WTC11 (cell line): ENCODE measurements around the gene OSBPL5. TPM values are rescaled to one million over a fixed set of nuclear protein-coding genes. Genes with fewer than 3 reads are reported as not detected.

Experiments used
- ATAC-seq: fragments of 200-7000 bp; cut with Tn5 transposase; 2 replicates; pipeline ENCODE4 v1.10.0; 2021; ENCODE audit warnings: mild to moderate bottlenecking, moderate library complexity
- CTCF ChIA-PET: fragments of 300-600 bp; sonication (Branson Sonifier 250); formaldehyde crosslinking; loops from one replicate; lab custom pipeline; 2021; ENCODE audit warnings: antibody characterized with exemption; lab: Charles Lee
- POLR2A ChIA-PET: fragments of 350-600 bp; sonication (Branson Sonifier 250); formaldehyde crosslinking; loops from one replicate; lab custom pipeline; 2021; ENCODE audit warnings: antibody characterized with exemption; lab: Charles Lee
- DNase-seq: peaks from one replicate; pipeline ENCODE4 v3.0.0; 2021; ENCODE audit warnings: low spot score
- H3K27ac Mint-ChIP-seq: 2 replicates; pipeline ENCODE4 v1.8.0; 2021; ENCODE audit warnings: mixed read lengths
- H3K27me3 Mint-ChIP-seq: 2 replicates; pipeline ENCODE4 v1.8.0; 2021; ENCODE audit warnings: low read depth, mild to moderate bottlenecking, moderate library complexity, mixed read lengths
- H3K36me3 Mint-ChIP-seq: 2 replicates; pipeline ENCODE4 v1.8.0; 2021; ENCODE audit warnings: mixed read lengths
- H3K4me1 Mint-ChIP-seq: 2 replicates; pipeline ENCODE4 v1.8.0; 2022; ENCODE audit warnings: mixed read lengths
- H3K4me3 Mint-ChIP-seq: 2 replicates; pipeline ENCODE4 v1.8.0; 2021; ENCODE audit warnings: mild to moderate bottlenecking, moderate library complexity, mixed read lengths
- H3K9me3 Mint-ChIP-seq: 2 replicates; pipeline ENCODE4 v1.8.0; 2021; ENCODE audit warnings: mixed read lengths
- ATF3 ChIP-seq: sonication (generic); formaldehyde crosslinking; conservative IDR thresholded peaks from 2 replicates; pipeline ENCODE4 v1.8.1; 2022; ENCODE audit warnings: mild to moderate bottlenecking, missing genetic modification reagents
- E2F1 ChIP-seq: sonication (generic); formaldehyde crosslinking; IDR thresholded peaks from 2 replicates; pipeline ENCODE4 v1.8.0; 2022; ENCODE audit warnings: mild to moderate bottlenecking, missing genetic modification reagents
- ELF4 ChIP-seq: sonication (generic); formaldehyde crosslinking; IDR thresholded peaks from 2 replicates; pipeline ENCODE4 v1.8.1; 2022; ENCODE audit warnings: low read depth, mild to moderate bottlenecking, moderate library complexity, missing genetic modification reagents
- ESRRA ChIP-seq: sonication (generic); formaldehyde crosslinking; IDR thresholded peaks from 2 replicates; pipeline ENCODE4 v1.8.1; 2022; ENCODE audit warnings: mild to moderate bottlenecking, missing genetic modification reagents, borderline replicate concordance
- FOXJ3 ChIP-seq: sonication (generic); formaldehyde crosslinking; IDR thresholded peaks from 2 replicates; pipeline ENCODE4 v1.9.0; 2021; ENCODE audit warnings: missing genetic modification reagents, mild to moderate bottlenecking, borderline replicate concordance
- FOXP4 ChIP-seq: sonication (generic); formaldehyde crosslinking; IDR thresholded peaks from 2 replicates; pipeline ENCODE4 v1.8.0; 2022; ENCODE audit warnings: mild to moderate bottlenecking, missing genetic modification reagents
- NR1H2 ChIP-seq: sonication (generic); formaldehyde crosslinking; IDR thresholded peaks from 2 replicates; pipeline ENCODE4 v1.9.0; 2021; ENCODE audit warnings: mild to moderate bottlenecking, moderate library complexity, missing genetic modification reagents
- RELA ChIP-seq: sonication (generic); formaldehyde crosslinking; IDR thresholded peaks from 2 replicates; pipeline ENCODE4 v1.8.1; 2022; ENCODE audit warnings: missing genetic modification reagents, mild to moderate bottlenecking, borderline replicate concordance
- SOX15 ChIP-seq: fragments of 250-450 bp; sonication (Bioruptor Pico); IDR thresholded peaks from 2 replicates; pipeline ENCODE4 v1.9.0; 2021; ENCODE audit warnings: mild to moderate bottlenecking
- USF2 ChIP-seq: sonication (generic); formaldehyde crosslinking; IDR thresholded peaks from 2 replicates; pipeline ENCODE4 v1.8.1; 2023; ENCODE audit warnings: mild to moderate bottlenecking, missing genetic modification reagents, moderate library complexity
- ZNF232 ChIP-seq: sonication (generic); formaldehyde crosslinking; IDR thresholded peaks from 2 replicates; pipeline ENCODE4 v1.8.0; 2022; ENCODE audit warnings: mild to moderate bottlenecking, missing genetic modification reagents
- ZNF317 ChIP-seq: sonication (generic); formaldehyde crosslinking; IDR thresholded peaks from 2 replicates; pipeline ENCODE4 v1.8.1; 2023; ENCODE audit warnings: low read depth, mild to moderate bottlenecking, moderate library complexity, missing genetic modification reagents, borderline replicate concordance
- total RNA-seq: library from RNA; stranded (reverse); gene quantifications from 3 replicates; pipeline ENCODE4 v1.2.3, GENCODE V29; 2021
- TF ChIP-seq, protein P1 (sequence below): sonication (generic); formaldehyde crosslinking; IDR thresholded peaks from 2 replicates; pipeline ENCODE4 v1.8.0; 2022; ENCODE audit warnings: missing genetic modification reagents
- TF ChIP-seq, protein P2 (sequence below): sonication (generic); formaldehyde crosslinking; IDR thresholded peaks from 2 replicates; pipeline ENCODE4 v1.8.0; 2022; ENCODE audit warnings: mild to moderate bottlenecking, missing genetic modification reagents
- TF ChIP-seq, protein P3 (sequence below): fragments of 200-600 bp; IDR thresholded peaks from 2 replicates; pipeline ENCODE4 v1.8.0; 2022; ENCODE audit warnings: antibody characterized with exemption
- TF ChIP-seq, protein P4 (sequence below): fragments of 250-450 bp; sonication (Bioruptor Pico); IDR thresholded peaks from 2 replicates; pipeline ENCODE4 v2.1.2; 2022; ENCODE audit warnings: mild to moderate bottlenecking, moderate library complexity

OSBPL5 gene
- total RNA-seq, 1 experiment from 2014 or later = 17.7 TPM

GRCh38 chr11:3086671-3087150 is 78.4 kb downstream of the OSBPL5 start:
- no peaks in the 10 kb centered on the region for H3K36me3 Mint-ChIP-seq
- peaks cover 6% of the 10 kb centered on the region; the same call in 1 of the 2 replicates for H3K27me3 Mint-ChIP-seq
- DNase-seq = no peak
- H3K4me1 Mint-ChIP-seq = no peaks in the 10 kb centered on the region
- no peak overlapping the region for H3K27ac Mint-ChIP-seq
- POLR2A ChIA-PET = no interaction called here
- CTCF ChIA-PET = interaction anchor here (0.8 kb wide), 1 partner anchor 50 kb away, joined by 3 read pairs; no protein-coding TSS in a partner anchor
- H3K9me3 Mint-ChIP-seq = no peaks in the 10 kb centered on the region
- TF ChIP-seq RELA (CRISPR knock-in tag) (no peak), ZNF317 (CRISPR knock-in tag) (no peak), ESRRA (CRISPR knock-in tag) (no peak), E2F1 (CRISPR knock-in tag) (no peak), ZNF232 (CRISPR knock-in tag) (no peak), USF2 (CRISPR knock-in tag) (no peak), FOXJ3 (no peak), ELF4 (no peak), NR1H2 (CRISPR knock-in tag) (no peak), ATF3 (CRISPR knock-in tag) (no peak), SOX15 (CRISPR knock-in tag) (no peak), FOXP4 (CRISPR knock-in tag) (no peak)
- TF ChIP-seq, protein P1, sequence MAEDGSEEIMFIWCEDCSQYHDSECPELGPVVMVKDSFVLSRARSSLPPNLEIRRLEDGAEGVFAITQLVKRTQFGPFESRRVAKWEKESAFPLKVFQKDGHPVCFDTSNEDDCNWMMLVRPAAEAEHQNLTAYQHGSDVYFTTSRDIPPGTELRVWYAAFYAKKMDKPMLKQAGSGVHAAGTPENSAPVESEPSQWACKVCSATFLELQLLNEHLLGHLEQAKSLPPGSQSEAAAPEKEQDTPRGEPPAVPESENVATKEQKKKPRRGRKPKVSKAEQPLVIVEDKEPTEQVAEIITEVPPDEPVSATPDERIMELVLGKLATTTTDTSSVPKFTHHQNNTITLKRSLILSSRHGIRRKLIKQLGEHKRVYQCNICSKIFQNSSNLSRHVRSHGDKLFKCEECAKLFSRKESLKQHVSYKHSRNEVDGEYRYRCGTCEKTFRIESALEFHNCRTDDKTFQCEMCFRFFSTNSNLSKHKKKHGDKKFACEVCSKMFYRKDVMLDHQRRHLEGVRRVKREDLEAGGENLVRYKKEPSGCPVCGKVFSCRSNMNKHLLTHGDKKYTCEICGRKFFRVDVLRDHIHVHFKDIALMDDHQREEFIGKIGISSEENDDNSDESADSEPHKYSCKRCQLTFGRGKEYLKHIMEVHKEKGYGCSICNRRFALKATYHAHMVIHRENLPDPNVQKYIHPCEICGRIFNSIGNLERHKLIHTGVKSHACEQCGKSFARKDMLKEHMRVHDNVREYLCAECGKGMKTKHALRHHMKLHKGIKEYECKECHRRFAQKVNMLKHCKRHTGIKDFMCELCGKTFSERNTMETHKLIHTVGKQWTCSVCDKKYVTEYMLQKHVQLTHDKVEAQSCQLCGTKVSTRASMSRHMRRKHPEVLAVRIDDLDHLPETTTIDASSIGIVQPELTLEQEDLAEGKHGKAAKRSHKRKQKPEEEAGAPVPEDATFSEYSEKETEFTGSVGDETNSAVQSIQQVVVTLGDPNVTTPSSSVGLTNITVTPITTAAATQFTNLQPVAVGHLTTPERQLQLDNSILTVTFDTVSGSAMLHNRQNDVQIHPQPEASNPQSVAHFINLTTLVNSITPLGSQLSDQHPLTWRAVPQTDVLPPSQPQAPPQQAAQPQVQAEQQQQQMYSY (CRISPR knock-in tag) = no peak
- TF ChIP-seq, protein P2, sequence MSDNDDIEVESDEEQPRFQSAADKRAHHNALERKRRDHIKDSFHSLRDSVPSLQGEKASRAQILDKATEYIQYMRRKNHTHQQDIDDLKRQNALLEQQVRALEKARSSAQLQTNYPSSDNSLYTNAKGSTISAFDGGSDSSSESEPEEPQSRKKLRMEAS (CRISPR knock-in tag) = no peak
- TF ChIP-seq, protein P3, sequence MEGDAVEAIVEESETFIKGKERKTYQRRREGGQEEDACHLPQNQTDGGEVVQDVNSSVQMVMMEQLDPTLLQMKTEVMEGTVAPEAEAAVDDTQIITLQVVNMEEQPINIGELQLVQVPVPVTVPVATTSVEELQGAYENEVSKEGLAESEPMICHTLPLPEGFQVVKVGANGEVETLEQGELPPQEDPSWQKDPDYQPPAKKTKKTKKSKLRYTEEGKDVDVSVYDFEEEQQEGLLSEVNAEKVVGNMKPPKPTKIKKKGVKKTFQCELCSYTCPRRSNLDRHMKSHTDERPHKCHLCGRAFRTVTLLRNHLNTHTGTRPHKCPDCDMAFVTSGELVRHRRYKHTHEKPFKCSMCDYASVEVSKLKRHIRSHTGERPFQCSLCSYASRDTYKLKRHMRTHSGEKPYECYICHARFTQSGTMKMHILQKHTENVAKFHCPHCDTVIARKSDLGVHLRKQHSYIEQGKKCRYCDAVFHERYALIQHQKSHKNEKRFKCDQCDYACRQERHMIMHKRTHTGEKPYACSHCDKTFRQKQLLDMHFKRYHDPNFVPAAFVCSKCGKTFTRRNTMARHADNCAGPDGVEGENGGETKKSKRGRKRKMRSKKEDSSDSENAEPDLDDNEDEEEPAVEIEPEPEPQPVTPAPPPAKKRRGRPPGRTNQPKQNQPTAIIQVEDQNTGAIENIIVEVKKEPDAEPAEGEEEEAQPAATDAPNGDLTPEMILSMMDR = no peak
- TF ChIP-seq, protein P4, sequence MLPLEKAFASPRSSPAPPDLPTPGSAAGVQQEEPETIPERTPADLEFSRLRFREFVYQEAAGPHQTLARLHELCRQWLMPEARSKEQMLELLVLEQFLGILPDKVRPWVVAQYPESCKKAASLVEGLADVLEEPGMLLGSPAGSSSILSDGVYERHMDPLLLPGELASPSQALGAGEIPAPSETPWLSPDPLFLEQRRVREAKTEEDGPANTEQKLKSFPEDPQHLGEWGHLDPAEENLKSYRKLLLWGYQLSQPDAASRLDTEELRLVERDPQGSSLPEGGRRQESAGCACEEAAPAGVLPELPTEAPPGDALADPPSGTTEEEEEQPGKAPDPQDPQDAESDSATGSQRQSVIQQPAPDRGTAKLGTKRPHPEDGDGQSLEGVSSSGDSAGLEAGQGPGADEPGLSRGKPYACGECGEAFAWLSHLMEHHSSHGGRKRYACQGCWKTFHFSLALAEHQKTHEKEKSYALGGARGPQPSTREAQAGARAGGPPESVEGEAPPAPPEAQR (CRISPR knock-in tag) = no peak
- TF ChIP-seq, all 79 proteins: peak for 0
- no peak for ATAC-seq
- H3K4me3 Mint-ChIP-seq = no peak overlapping the region
